ENCODE data around the gene ZNF362.

Gene ZNF362

GRCh38 chr1:33269621-33270020 is 13.3 kb downstream of the ZNF362 start:
- DNase-seq = no peak

DNA sequence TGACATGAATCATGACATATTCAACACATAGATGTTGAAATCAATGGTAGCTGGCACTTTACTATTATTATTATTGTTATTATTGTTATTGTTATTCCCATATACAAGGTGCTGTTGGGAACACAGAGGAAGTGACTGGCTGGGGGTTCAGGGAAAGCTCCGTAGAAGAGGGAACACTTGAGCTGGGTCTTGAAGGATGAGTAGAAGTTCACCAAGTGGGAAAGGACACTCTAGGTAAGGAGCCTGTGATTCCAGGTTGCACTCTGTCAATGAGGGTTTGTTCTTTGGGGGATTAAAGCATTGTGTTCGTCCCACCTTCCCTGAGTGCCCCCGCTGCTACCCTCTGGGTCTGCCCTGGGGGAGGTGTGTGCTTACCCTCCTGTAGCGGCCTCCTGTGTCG is 14.1 kb downstream of the ZNF362 start:
- DNase-seq = no peak

DNA sequence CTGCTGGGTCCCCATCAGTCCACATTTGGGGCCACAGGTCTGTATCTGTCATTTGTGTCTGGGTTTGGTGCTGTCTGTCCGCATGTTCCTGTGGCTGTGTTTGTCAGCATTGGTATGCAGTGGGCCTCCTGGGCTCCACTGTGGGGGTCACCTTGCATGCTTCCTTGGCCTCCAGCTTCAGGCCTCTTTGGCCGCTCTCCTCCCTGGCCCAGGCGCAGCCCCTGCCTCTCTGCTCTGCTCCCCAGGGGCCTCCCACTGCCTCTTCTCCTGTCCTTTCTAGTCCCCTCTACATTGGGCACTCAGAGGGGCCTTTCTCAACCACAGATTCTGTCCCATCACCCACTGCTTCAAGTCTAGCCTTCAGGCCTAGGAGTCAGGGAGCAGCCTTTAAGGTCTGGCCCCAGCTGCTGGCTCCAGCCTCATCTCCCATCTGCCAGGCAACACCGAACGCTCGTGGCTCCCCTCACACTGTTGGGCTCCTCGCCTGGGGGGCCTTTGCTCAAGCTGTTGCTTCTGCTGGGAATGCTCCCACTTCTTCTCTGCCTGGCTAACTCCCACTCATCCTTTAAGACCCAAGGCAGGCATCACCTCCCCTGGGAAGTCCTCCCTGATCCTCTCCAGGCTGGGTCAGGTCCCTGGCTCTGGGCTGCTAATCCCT is 14.6 kb downstream of the ZNF362 start:
- DNase-seq = no peak

- no peak for DNase-seq
Observed at GRCh38 chr1:33271666-33272505, 15.6 kb downstream of the ZNF362 start.

- no peak for DNase-seq
Observed at GRCh38 chr1:33272509-33272908, 16.2 kb downstream of the ZNF362 start.

DNA sequence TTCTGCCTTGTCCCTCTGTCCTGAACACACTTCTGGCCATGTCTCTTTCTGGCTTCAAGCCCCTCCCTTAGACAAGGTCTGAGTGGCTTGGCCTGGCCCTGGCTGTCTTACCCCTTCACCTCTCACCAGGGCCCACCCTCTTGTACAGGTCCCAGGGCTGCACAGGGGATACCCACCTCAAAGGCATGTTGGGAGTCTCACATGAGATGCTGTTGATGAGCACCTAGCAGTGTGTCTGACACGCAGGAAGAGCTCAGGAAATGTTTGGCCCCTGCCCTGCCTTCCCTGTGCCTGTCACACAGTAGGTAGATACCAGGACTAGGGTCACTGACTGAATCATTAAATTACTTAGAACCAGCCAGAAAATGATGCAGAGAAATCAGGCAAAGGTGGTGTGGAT is 16.6 kb downstream of the ZNF362 start:
- no peak for DNase-seq

DNA sequence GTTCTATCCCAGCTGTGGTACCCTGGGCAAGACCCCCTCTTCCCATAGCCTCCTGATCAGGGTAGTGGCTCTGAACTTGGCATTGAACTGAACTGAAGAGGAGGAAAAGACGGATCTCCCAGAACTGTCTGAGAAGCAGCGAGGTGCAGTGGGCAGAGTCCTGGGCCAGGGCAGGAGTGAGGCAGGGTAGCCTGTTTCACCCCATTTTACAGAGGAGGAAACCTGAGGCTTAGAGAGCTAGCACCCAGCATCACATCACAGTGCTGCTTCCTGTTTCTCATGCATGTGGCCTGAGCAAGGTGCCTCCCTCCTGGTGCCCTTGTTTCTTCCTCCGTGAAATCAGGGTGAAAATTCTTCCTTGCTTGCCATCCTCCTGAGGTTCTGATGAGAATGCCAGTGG is 17.1 kb downstream of the ZNF362 start:
- DNase-seq = no peak

DNA sequence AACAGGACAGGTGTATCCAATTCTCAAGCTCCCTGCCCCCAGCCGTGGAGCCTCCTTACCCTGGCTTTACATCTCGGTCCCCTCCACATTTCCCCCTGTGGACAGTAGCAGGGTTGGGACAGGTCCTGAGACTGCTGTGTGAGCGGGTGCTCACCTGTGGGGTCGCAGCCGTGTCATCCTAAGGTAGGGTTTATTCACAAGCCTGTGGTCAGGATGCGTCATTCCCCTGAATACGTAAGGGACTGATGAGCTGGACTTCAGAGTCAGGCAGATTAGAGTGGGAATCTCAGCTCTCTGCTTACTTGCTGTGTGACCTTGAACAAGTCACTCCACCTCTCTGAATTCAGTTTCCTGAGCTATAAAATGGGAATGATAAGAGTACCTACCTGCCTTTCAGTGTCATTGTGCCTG is 17.7 kb downstream of the ZNF362 start:
- DNase-seq = no peak

DNA sequence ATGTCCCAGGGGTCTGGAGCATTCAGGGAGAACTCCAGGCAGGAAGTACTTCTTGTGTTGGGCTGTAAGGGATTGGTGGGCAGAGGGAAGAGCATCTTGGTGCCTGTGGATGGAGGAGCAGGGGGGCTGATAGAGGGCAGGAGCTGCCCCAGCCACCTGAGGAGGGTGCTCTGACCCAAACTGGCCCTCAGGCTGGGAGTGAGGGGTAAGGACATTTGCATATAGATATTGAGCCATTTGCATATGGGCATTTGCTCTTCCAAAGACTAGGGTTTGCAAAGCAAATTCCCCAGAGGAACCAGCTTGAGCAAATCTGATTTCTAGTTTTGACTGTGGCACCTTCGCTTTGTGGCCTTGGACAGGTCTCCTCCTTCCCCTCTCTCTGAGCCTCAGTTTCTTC is 18.2 kb downstream of the ZNF362 start:
- no peak for DNase-seq

DNA sequence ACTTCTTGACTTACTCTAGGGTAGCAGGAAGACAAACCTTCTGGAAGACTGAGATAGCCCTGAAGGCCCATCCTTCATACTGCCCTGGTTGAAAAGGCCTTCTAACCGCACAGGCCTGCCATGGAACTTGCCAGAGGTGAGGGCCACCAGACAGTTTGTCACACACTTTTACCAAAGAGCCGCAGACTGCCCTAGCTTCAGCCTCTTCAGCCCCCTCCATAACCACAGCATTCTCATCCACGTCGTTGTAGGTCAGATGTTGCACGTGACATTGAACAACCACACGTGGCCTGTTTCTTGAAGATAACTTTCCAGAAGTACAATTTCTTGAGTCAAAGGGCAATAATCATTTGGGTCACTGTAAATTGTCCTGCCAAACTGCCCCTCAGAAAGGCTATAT is 18.9 kb downstream of the ZNF362 start:
- DNase-seq = peak; percentile 45

GRCh38 chr1:33275706-33276572 is 19.6 kb downstream of the ZNF362 start:
- no peak for DNase-seq

- no peak for DNase-seq
Observed at GRCh38 chr1:33276573-33277298, 20.4 kb downstream of the ZNF362 start.

- no peak for DNase-seq
Observed at GRCh38 chr1:33277488-33278084, 21.3 kb downstream of the ZNF362 start.

DNA sequence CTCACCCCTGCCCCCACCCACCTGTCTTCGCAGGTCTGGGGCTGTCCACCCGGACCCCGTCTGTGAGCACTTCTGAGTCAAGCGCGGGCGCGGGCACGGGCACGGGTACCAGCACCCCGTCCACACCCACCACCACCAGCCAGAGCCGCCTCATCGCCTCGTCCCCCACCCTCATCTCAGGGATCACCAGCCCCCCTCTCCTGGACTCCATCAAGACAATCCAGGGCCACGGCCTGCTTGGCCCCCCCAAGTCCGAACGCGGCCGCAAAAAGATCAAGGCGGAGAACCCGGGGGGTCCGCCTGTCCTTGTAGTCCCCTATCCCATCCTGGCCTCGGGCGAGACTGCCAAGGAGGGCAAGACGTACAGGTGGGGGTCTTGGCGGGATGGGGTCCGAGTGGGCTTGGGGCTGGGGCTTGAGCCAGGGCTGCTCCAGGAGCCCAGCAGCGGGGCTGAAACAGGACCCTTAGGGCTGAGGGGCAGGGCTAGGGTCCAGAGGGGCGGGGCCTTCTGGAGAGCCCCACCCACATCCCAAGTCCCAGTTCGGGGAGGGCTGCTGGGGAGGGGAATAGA is 23.9 kb downstream of the ZNF362 start:
- DNase-seq = no peak

DNA sequence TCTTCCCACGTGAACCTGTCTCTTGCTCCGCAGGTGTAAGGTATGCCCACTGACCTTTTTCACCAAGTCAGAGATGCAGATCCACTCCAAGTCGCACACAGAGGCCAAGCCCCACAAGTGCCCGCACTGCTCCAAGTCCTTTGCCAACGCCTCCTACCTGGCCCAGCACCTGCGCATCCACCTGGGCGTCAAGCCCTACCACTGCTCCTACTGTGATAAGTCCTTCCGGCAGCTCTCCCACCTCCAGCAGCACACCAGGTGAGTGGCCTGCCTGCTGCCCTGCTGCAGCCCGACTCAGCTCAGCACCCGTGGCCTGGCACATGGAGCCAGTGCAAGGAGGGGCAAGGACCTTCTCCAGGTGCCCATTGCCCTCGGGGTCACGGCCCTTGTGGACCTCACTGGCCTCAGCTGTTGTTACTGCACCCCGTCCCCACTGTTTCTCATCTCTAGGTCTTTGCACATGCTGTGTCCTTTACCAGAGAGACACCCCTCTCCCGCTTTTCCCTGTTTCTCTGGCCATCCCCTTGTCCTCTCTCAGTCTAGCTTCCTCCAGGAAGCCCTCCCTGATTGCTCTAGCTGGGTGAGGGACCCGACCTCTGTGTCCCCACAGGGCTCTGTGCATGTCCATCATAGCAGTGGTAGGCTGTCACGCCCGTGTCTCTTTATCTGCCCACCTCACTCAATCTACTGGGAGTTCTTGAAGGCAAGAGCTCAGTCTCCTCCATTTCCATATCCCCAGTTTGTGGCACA is 25.4 kb downstream of the ZNF362 start:
- DNase-seq = no peak

- no peak for DNase-seq
Observed at GRCh38 chr1:33282791-33283190, 26.5 kb downstream of the ZNF362 start.

- DNase-seq = no peak
Observed at GRCh38 chr1:33284049-33284448, 27.8 kb downstream of the ZNF362 start.

GRCh38 chr1:33286451-33287185 is 30.3 kb downstream of the ZNF362 start:
- DNase-seq = no peak

DNA sequence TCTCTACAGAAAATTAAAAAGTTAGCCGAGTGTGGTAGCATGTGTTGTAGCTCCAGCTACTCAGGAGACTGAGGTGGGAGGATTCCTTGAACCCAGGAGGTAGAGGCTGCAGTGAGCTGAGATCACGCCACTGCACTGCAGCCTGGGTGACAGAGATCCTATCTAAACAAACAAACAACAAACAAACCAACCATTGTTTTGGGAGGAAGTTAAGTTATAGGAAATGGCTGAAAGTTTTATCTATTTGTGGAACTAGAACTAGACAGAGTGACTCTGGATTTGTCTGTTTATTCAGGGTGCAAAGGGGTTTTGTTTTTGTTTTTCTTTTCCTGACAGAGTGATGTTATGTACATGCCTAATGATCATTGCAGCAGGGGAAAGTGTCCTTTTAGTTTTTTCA is 31.0 kb downstream of the ZNF362 start:
- no peak for DNase-seq
